GM18861 (cell line): ENCODE results near the gene PAGE3.

ENCODE experiments used
- ATAC-seq: cut with Tn5 transposase; IDR thresholded peaks from one replicate; pipeline ENCODE4 v1.9.1; 2021; ENCODE audit not compliant: unreplicated experiment

Gene PAGE3

GRCh38 chrX:55264816-55265215 is at the start of gene PAGE3:
Gene PAGE3 (minus strand): TSS chrX:55264916. CDS start chrX:55263903, 1,013 bp downstream.
- ATAC-seq = no peak

DNA sequence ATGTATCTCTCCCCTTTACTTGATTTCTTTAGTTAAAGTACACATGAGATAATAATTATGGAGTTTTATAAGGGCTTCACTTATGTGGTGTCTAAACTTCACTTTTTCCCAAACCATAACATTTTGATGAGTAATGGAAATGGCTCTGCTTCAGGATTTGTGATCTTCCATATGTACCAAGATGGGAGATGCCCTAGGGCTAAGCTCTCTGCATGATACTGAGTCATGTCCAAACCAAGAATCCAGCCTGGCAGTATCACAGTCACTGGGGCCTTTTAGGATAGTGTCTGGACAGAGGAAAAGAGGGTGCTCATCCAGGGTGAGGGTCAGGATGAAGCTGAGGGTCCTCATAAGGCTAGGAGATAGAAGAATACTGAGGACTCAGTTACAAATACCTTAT is 47.9 kb upstream of the PAGE3 start:
- no peak for ATAC-seq

GRCh38 chrX:55290963-55291362 is 26.2 kb upstream of the PAGE3 start:
- no peak for ATAC-seq

- no peak for ATAC-seq
Measured at GRCh38 chrX:55279832-55280231, 15.1 kb upstream of the PAGE3 start.

- ATAC-seq = no peak
Measured at GRCh38 chrX:55260806-55261205, 3.9 kb downstream of the PAGE3 start.

- no peak for ATAC-seq
Measured at GRCh38 chrX:55253528-55253927, 11.2 kb downstream of the PAGE3 start.

DNA sequence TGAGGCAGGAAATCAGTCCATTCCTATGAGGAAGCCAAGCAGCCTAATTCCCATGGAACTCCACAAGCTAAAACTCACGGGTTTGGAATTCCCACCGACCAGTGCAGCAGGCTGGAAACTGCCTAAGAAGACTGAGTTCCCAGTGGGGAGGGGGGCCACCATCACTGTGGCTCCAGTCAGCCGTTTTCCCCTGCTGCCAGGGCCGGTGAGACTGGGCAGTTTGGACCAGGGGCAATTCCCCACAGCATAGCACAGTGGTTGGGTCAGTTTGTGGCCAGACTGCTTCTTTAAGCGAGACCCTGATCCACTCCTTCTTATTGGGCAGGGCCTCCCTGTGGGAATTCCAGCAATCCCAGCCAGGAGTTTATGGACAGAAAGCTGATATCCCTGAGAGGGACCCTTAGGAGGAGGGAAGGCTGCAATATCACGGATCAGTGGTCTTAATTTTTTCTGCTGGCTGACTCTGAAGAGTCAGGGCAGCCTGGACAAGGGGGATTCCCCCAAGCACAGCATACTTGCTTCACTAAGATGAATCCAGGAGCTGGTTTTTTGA is 23.9 kb downstream of the PAGE3 start:
- ATAC-seq = no peak

DNA sequence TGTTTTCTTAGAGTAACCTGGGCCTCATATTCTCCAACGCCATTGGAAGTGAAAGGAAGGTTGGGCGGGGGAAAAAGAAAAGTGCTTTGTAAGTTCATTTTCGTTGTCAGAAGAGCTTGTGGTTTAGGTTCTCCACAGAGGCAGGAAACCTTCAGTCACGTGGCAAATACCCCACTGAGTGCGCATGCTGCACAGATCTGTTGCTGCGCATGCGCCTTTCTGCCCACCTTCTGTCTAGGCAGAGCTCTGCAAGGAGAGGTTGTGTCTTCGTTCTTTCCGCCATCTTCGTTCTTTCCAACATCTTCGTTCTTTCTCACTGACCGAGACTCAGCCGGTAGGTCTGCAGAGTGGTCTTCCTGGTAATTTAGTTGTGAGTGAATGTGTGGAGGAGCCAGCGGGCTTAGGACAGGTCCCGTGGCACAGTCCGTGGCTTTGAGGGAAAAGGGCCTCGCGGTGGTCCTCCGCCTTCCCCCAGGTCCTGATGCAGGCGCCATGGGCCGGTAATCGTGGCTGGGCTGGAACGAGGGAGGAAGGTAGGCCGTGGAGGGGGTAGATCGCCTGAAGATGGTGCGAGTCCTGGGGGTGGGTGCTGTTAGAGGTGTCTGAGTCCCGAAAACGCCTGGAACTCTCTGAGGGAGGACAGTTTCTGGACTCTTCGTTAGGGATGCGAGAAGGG is 44.5 kb downstream of the PAGE3 start, which contains the start of gene PAGE5:
Gene PAGE5 (plus strand): TSS at position 228 of the 676 bp plus-strand sequence. CDS start 1,037 bp downstream, outside the sequence.
- no peak for ATAC-seq

DNA sequence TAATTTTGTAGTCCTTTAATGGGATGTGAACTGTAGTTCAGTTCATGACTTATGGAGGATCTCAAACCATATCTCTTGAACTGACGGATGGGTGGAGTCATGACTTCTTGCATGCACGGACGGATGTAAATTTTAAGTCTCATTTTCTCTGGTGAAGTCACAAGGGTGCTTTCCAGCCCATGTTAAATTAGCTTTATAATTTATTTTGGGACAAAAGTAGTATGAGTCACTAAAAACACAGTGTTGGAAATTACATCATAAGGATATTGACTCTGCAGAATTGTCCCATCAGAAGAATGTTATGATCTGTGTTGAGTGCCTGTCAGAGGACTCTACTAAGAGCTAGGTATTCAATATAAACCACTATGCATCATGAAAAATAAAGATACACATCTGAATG is 51.3 kb downstream of the PAGE3 start:
- no peak for ATAC-seq

DNA sequence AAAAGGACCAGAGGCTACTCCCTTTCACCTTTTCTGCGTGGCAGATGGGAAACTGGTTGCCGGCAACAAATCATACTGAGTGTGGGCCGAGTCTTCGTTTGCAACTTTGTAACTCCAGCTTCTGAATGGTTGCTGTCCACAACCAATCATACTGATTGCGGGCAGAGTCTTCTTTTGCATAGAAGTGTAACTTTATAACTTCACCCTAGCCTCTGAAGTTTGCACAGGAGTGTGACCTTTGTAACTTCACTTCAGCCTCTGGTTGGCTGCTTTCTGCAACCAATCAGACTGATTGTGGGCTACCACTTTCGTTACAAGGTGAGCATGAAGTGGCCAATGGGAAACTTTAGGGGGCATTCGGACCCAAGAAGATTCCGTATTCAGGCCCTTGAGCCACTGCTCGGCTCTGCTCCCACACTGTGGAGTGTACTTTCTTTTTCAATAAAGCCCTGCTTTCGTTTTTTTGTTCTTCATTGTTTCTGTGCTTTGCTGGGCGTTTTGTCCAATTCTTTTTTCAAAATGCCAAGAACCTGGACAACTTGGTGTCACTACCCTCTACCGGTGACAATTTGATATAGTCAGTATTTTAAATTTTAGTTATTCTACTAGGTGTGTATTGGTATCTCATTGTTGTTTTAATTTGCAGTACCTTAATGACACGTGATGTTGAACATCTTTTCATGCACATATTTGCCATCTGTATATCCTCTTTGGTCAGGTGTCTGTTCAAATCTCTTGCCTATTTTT is 53.6 kb downstream of the PAGE3 start:
- ATAC-seq = no peak
